DND-41 (cell line): Measurements from ENCODE around the gene KLF3.
"Not testable (repeated sequence)": the region's sequence is repeated elsewhere in the genome, so short reads cannot be mapped to it uniquely, and the experiment has no call there.

Experiments
- ATAC-seq: fragments of 200-7000 bp; cut with Tn5 transposase; 3 replicates; pipeline ENCODE4 v1.9.1; 2021; ENCODE audit warnings: low read depth; ENCODE audit not compliant: insufficient read depth
- DNase-seq: peaks from one replicate; pipeline ENCODE4 v3.0.0-alpha.2; 2020
- H2AFZ ChIP-seq: 2 replicates; pipeline ENCODE4 v1.6.0; 2012; ENCODE audit warnings: low read depth, low read length
- H3K27ac ChIP-seq: 2 replicates; pipeline ENCODE4 v1.5.1; 2012; ENCODE audit warnings: low read length, inconsistent platforms
- H3K27me3 ChIP-seq: fragments of 200-600 bp; sonication (generic); 2 replicates; pipeline ENCODE4 v1.6.0; 2012; ENCODE audit warnings: low read length, mild to moderate bottlenecking, inconsistent platforms; ENCODE audit not compliant: insufficient read depth, poor library complexity
- H3K36me3 ChIP-seq: 2 replicates; pipeline ENCODE4 v1.5.1; 2012; ENCODE audit warnings: low read length, inconsistent platforms; ENCODE audit not compliant: insufficient read depth
- H3K4me1 ChIP-seq: 2 replicates; pipeline ENCODE4 v1.5.1; 2012; ENCODE audit warnings: mild to moderate bottlenecking, low read length; ENCODE audit not compliant: insufficient read depth
- H3K4me2 ChIP-seq: 2 replicates; pipeline ENCODE4 v1.6.0; 2012; ENCODE audit warnings: mild to moderate bottlenecking, moderate library complexity, low read length, inconsistent platforms; ENCODE audit not compliant: insufficient read depth
- H3K4me3 ChIP-seq, 2 experiments: fragments of 200-600 bp in 1 of 2; shearing (Covaris generic) in 1 of 2; 2 replicates each; pipeline ENCODE4 v1.5.1; 2012 to 2016; ENCODE audit warnings: inconsistent platforms in 2 of 2, low read length in 2 of 2, mild to moderate bottlenecking in 2 of 2, low read depth in 1 of 2, moderate library complexity in 1 of 2
- H3K79me2 ChIP-seq: 2 replicates; pipeline ENCODE4 v1.6.0; 2012; ENCODE audit warnings: low read length, inconsistent platforms; ENCODE audit not compliant: insufficient read depth
- H3K9ac ChIP-seq: 2 replicates; pipeline ENCODE4 v1.6.0; 2012; ENCODE audit warnings: low read depth, mild to moderate bottlenecking, inconsistent platforms, low read length, moderate library complexity
- H3K9me3 ChIP-seq: 2 replicates; pipeline ENCODE4 v1.5.1; 2012; ENCODE audit warnings: low read length, moderate library complexity, mild to moderate bottlenecking, inconsistent platforms; ENCODE audit not compliant: insufficient read depth, severe bottlenecking
- H4K20me1 ChIP-seq: 2 replicates; pipeline ENCODE4 v1.6.0; 2012; ENCODE audit warnings: low read length; ENCODE audit not compliant: insufficient read depth
- CTCF ChIP-seq: IDR thresholded peaks from 2 replicates; pipeline ENCODE4 v1.5.1; 2012; ENCODE audit warnings: borderline replicate concordance, low read length, moderate library complexity, mild to moderate bottlenecking; ENCODE audit not compliant: poor library complexity, severe bottlenecking; ENCODE audit errors: extremely low read depth
- EZH2 ChIP-seq: IDR thresholded peaks from 3 replicates; pipeline ENCODE4 v1.6.1; 2012; ENCODE audit warnings: borderline replicate concordance, low read depth, mild to moderate bottlenecking, moderate library complexity, low read length, inconsistent platforms; ENCODE audit not compliant: severe bottlenecking

KLF3 gene

GRCh38 chr4:38621028-38621684 is 42.8 kb upstream of the KLF3 start:
- Histone ChIP-seq H3K36me3 (no peaks in the 10 kb centered on the region), H3K4me2 (no peak overlapping the region), H2AFZ (no peak overlapping the region), H3K27me3 (no peaks in the 10 kb centered on the region), H3K79me2 (no peaks in the 10 kb centered on the region), H3K4me1 (no peaks in the 10 kb centered on the region), H3K9ac (no peak overlapping the region), H3K4me3 (no peak overlapping the region), H3K9me3 (no peaks in the 10 kb centered on the region), H3K27ac (no peak overlapping the region), H4K20me1 (no peaks in the 10 kb centered on the region)
- DNase-seq: no peak
- ATAC-seq: no peak
- TF ChIP-seq EZH2 (no peak), CTCF (no peak)

GRCh38 chr4:38621831-38622230 is 42.2 kb upstream of the KLF3 start:
- Histone ChIP-seq H3K79me2 (no peaks in the 10 kb centered on the region), H2AFZ (no peak overlapping the region), H3K9ac (no peak overlapping the region), H3K27ac (no peak overlapping the region), H3K27me3 (no peaks in the 10 kb centered on the region), H3K4me2 (no peak overlapping the region), H4K20me1 (no peaks in the 10 kb centered on the region), H3K9me3 (no peaks in the 10 kb centered on the region), H3K4me1 (no peaks in the 10 kb centered on the region), H3K36me3 (no peaks in the 10 kb centered on the region), H3K4me3 (no peak overlapping the region)
- no peak for TF ChIP-seq CTCF
- TF ChIP-seq EZH2: no peak
- DNase-seq (no peak), ATAC-seq (no peak)

- not testable (repeated sequence) for ATAC-seq, H3K4me2 ChIP-seq, H3K9ac ChIP-seq, H4K20me1 ChIP-seq, H3K27ac ChIP-seq, H3K4me3 ChIP-seq, H3K9me3 ChIP-seq, H3K4me1 ChIP-seq, DNase-seq, H2AFZ ChIP-seq, H3K27me3 ChIP-seq, H3K79me2 ChIP-seq, H3K36me3 ChIP-seq
Observed at GRCh38 chr4:38622340-38622739, 41.7 kb upstream of the KLF3 start.

- TF ChIP-seq CTCF (no peak), EZH2 (no peak)
- Histone ChIP-seq H3K27ac (no peak overlapping the region), H3K4me1 (no peaks in the 10 kb centered on the region), H3K4me2 (no peak overlapping the region), H3K79me2 (no peaks in the 10 kb centered on the region), H3K4me3 (no peak overlapping the region), H3K36me3 (no peaks in the 10 kb centered on the region), H3K9ac (no peak overlapping the region), H3K9me3 (no peaks in the 10 kb centered on the region), H3K27me3 (no peaks in the 10 kb centered on the region), H4K20me1 (no peaks in the 10 kb centered on the region), H2AFZ (no peak overlapping the region)
- DNase-seq (no peak), ATAC-seq (no peak)
Observed at GRCh38 chr4:38623260-38623659, 40.7 kb upstream of the KLF3 start.
